Measurements from ENCODE around the gene OGFR.

OGFR gene

DNA sequence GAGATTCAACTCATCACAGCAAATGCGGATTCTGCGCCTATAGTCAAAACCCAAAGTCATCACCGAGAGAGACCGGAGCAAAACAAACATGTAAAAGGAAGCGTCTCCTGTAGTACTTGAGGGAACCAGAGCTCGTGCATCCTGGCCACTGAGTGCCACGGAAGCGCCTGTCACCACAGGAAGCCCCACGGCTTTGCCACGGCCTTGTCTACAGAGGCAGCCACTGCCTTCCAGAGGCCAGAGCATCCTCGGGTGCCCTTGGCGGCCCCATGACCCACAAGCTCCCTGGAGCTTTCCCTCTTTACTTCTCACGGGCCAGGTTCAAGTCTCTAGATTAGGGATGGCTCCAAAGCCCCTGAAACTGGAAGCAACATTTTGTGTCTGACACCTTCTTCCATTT, 49.5 kb downstream of the OGFR start:
- no peak overlapping the region for H3K27ac ChIP-seq
- no peak overlapping the region for H2AFZ ChIP-seq (ENCODE audit: low read depth)
- peaks cover under 1% of the 10 kb centered on the region for H3K4me1 ChIP-seq (ENCODE audit: low read depth, poor library complexity, severe bottlenecking)
- no peaks in the 10 kb centered on the region; the same call in 1 of the 2 replicates for H3K36me3 ChIP-seq (ENCODE audit: insufficient read depth)
- no peaks in the 10 kb centered on the region for H3K27me3 ChIP-seq (ENCODE audit: insufficient read depth, low read depth)
- H3K79me2 ChIP-seq (ENCODE audit: insufficient read depth, low read depth): no peaks in the 10 kb centered on the region
- no peak overlapping the region for H3K9ac ChIP-seq
- H3K4me2 ChIP-seq: no peak overlapping the region
- no peak overlapping the region for H3K4me3 ChIP-seq (IDR thresholded peaks at IDR 0.05; ENCODE audit: insufficient read depth, low read depth, low read length)
- TF ChIP-seq, protein P1, sequence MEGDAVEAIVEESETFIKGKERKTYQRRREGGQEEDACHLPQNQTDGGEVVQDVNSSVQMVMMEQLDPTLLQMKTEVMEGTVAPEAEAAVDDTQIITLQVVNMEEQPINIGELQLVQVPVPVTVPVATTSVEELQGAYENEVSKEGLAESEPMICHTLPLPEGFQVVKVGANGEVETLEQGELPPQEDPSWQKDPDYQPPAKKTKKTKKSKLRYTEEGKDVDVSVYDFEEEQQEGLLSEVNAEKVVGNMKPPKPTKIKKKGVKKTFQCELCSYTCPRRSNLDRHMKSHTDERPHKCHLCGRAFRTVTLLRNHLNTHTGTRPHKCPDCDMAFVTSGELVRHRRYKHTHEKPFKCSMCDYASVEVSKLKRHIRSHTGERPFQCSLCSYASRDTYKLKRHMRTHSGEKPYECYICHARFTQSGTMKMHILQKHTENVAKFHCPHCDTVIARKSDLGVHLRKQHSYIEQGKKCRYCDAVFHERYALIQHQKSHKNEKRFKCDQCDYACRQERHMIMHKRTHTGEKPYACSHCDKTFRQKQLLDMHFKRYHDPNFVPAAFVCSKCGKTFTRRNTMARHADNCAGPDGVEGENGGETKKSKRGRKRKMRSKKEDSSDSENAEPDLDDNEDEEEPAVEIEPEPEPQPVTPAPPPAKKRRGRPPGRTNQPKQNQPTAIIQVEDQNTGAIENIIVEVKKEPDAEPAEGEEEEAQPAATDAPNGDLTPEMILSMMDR (conservative IDR thresholded peaks at IDR 0.05; ENCODE audit: low read depth, low read length): no peak
- no peaks in the 10 kb centered on the region for H4K20me1 ChIP-seq (ENCODE audit: insufficient read depth)

- Histone ChIP-seq H3K4me1 (ENCODE audit: low read depth, poor library complexity, severe bottlenecking) (peaks cover 10% of the 10 kb centered on the region), H3K79me2 (ENCODE audit: insufficient read depth, low read depth) (peaks cover 5% of the 10 kb centered on the region), H3K36me3 (ENCODE audit: insufficient read depth) (no peaks in the 10 kb centered on the region; the same call in 1 of the 2 replicates), H3K27ac (no peak overlapping the region), H3K4me3 (IDR thresholded peaks at IDR 0.05; ENCODE audit: insufficient read depth, low read depth, low read length) (no peak overlapping the region), H3K9ac (no peak overlapping the region), H2AFZ (ENCODE audit: low read depth) (no peak overlapping the region), H4K20me1 (ENCODE audit: insufficient read depth) (0 out of 2 replicates have a peak, but pooled peaks cover 2% of the 10 kb centered on the region), H3K27me3 (ENCODE audit: insufficient read depth, low read depth) (no peaks in the 10 kb centered on the region), H3K4me2 (no peak overlapping the region)
- TF ChIP-seq, protein P1 (conservative IDR thresholded peaks at IDR 0.05; ENCODE audit: low read depth, low read length): no peak
Observed at GRCh38 chr20:62855120-62855519, 50.5 kb downstream of the OGFR start.

GRCh38 chr20:62856931-62857619, 52.4 kb downstream of the OGFR start:
- no peaks in the 10 kb centered on the region for H3K27me3 ChIP-seq (ENCODE audit: insufficient read depth, low read depth)
- H3K4me2 ChIP-seq: no peak overlapping the region
- H3K4me1 ChIP-seq (ENCODE audit: low read depth, poor library complexity, severe bottlenecking): peaks cover 18% of the 10 kb centered on the region
- 0 out of 2 replicates have a peak, but pooled peaks cover 2% of the 10 kb centered on the region for H4K20me1 ChIP-seq (ENCODE audit: insufficient read depth)
- H3K36me3 ChIP-seq (ENCODE audit: insufficient read depth): no peaks in the 10 kb centered on the region; the same call in 1 of the 2 replicates
- TF ChIP-seq, protein P1 (conservative IDR thresholded peaks at IDR 0.05; ENCODE audit: low read depth, low read length): no peak
- H3K4me3 ChIP-seq (IDR thresholded peaks at IDR 0.05; ENCODE audit: insufficient read depth, low read depth, low read length): no peak overlapping the region
- H3K79me2 ChIP-seq (ENCODE audit: insufficient read depth, low read depth): peaks cover 10% of the 10 kb centered on the region
- H2AFZ ChIP-seq (ENCODE audit: low read depth): no peak overlapping the region
- no peak overlapping the region for H3K9ac ChIP-seq
- no peak overlapping the region for H3K27ac ChIP-seq

- TF ChIP-seq, protein P1 (conservative IDR thresholded peaks at IDR 0.05; ENCODE audit: low read depth, low read length): no peak
- Histone ChIP-seq H3K36me3 (ENCODE audit: insufficient read depth) (no peaks in the 10 kb centered on the region; the same call in 1 of the 2 replicates), H2AFZ (ENCODE audit: low read depth) (no peak overlapping the region), H3K4me2 (no peak overlapping the region), H3K4me1 (ENCODE audit: low read depth, poor library complexity, severe bottlenecking) (peaks cover 21% of the 10 kb centered on the region), H4K20me1 (ENCODE audit: insufficient read depth) (0 out of 2 replicates have a peak, but pooled peaks cover 2% of the 10 kb centered on the region), H3K79me2 (ENCODE audit: insufficient read depth, low read depth) (peaks cover 10% of the 10 kb centered on the region), H3K9ac (no peak overlapping the region), H3K4me3 (IDR thresholded peaks at IDR 0.05; ENCODE audit: insufficient read depth, low read depth, low read length) (no peak overlapping the region), H3K27ac (no peak overlapping the region), H3K27me3 (ENCODE audit: insufficient read depth, low read depth) (no peaks in the 10 kb centered on the region)
Observed at GRCh38 chr20:62858058-62858830, 53.6 kb downstream of the OGFR start.

Measured in KMS-11 (cell line).